BLaER1 (cell line): ENCODE results near the gene TRAPPC3L.

ENCODE experiments used
- H3K27ac ChIP-seq: shearing (Covaris generic); formaldehyde crosslinking; 2 replicates; pipeline ENCODE4 v1.8.1; 2022
- H3K27me3 ChIP-seq: shearing (Covaris generic); formaldehyde crosslinking; 2 replicates; pipeline ENCODE4 v1.8.1; 2022
- H3K36me3 ChIP-seq: shearing (Covaris generic); formaldehyde crosslinking; 2 replicates; pipeline ENCODE4 v1.8.1; 2022
- H3K4me1 ChIP-seq: shearing (Covaris generic); formaldehyde crosslinking; 2 replicates; pipeline ENCODE4 v1.8.1; 2022
- H3K4me2 ChIP-seq: shearing (Covaris generic); formaldehyde crosslinking; 2 replicates; pipeline ENCODE4 v1.8.1; 2022
- H3K4me3 ChIP-seq: shearing (Covaris generic); formaldehyde crosslinking; 2 replicates; pipeline ENCODE4 v1.8.1; 2022
- H3K9ac ChIP-seq: shearing (Covaris generic); formaldehyde crosslinking; 2 replicates; pipeline ENCODE4 v1.8.1; 2022
- H3K9me3 ChIP-seq: shearing (Covaris generic); formaldehyde crosslinking; 2 replicates; pipeline ENCODE4 v1.8.1; 2022
- H4K20me1 ChIP-seq: shearing (Covaris generic); formaldehyde crosslinking; 2 replicates; pipeline ENCODE4 v1.8.1; 2022
- Cebpa-rat ChIP-seq: shearing (Covaris generic); IDR thresholded peaks from 2 replicates; pipeline ENCODE4 v1.8.1; 2022

The TRAPPC3L gene

DNA sequence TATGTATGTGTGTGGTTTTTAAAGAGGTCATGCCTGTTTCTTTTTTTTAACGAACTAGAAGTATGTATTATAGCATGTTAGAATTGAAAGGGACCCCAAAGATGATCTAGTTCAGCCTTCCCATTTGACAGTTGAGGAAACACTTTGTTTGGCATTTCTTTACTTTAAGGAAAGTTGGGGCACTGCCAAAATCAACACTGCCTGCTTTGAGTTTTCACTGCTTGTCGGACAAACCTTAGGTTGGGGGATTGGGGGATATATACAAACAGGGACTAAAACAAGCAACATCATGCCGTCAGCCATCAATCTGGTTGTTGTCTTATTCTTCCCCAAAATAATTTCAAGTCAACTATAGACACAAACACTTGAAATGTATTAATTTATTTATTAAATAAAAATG, 98.4 kb downstream of the TRAPPC3L start:
- H3K9ac ChIP-seq, result no peak overlapping the region
- no peak overlapping the region for H3K4me2 ChIP-seq
- H3K9me3 ChIP-seq, result no peaks in the 10 kb centered on the region
- H3K36me3 ChIP-seq, result no peaks in the 10 kb centered on the region
- H3K27ac ChIP-seq, result no peak overlapping the region
- H3K4me1 ChIP-seq, result peaks cover 9% of the 10 kb centered on the region
- H3K4me3 ChIP-seq, result no peak overlapping the region
- H3K27me3 ChIP-seq, result no peaks in the 10 kb centered on the region
- H4K20me1 ChIP-seq, result no peaks in the 10 kb centered on the region
- no peak for TF ChIP-seq Cebpa-rat

DNA sequence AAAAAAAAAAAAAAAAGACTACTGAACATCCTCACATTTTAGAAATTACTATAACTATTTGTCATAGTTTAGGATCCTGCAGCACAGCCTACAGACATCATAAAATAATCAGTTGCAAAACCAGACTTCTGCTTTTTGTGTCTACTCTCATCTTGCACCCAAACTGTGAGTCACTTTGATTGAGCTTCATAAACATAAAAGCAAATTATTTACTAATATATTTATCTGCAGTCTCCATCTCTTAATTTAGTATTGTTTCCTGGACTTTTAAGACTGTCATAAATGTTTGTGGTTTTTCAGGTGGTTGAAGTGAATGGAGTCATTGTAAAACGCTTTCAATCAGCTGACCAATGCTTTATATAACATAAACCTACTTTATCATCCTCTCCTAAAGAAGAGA, 99.1 kb downstream of the TRAPPC3L start:
- no peaks in the 10 kb centered on the region for H4K20me1 ChIP-seq
- no peak overlapping the region for H3K4me2 ChIP-seq
- H3K9ac ChIP-seq, result no peak overlapping the region
- no peaks in the 10 kb centered on the region for H3K36me3 ChIP-seq
- H3K4me1 ChIP-seq, result peaks cover 7% of the 10 kb centered on the region
- H3K27ac ChIP-seq, result no peak overlapping the region
- TF ChIP-seq Cebpa-rat, result no peak
- H3K9me3 ChIP-seq, result no peaks in the 10 kb centered on the region
- no peaks in the 10 kb centered on the region for H3K27me3 ChIP-seq
- H3K4me3 ChIP-seq, result no peak overlapping the region

DNA sequence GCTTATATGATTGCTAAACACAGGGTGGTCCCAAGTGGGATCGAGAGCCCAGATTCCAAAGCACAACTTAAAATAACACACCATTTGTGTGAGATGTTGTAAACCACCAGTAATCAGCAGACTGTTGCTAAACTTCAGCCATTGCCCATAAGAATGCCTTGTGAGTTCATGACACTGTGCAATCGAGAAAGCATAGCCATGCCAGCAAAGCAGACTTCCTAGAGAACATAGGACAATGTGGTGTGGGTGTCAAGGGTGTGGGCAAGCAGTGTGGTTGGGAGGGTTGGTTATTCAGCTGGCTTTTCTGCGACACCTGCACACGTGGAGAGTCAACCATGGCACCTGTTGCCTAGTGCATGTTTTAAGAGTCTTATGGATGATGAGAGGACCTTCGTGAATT, 100.4 kb downstream of the TRAPPC3L start:
- H3K9ac ChIP-seq, result no peak overlapping the region

More for the DNA sequence above, 100.4 kb downstream of the TRAPPC3L start:
- H3K9me3 ChIP-seq, result no peaks in the 10 kb centered on the region
- H4K20me1 ChIP-seq, result no peaks in the 10 kb centered on the region
- TF ChIP-seq Cebpa-rat, result no peak
- no peak overlapping the region for H3K4me3 ChIP-seq
- no peaks in the 10 kb centered on the region for H3K36me3 ChIP-seq
- no peak overlapping the region for H3K4me2 ChIP-seq
- H3K27ac ChIP-seq, result no peak overlapping the region
- no peaks in the 10 kb centered on the region for H3K27me3 ChIP-seq
- H3K4me1 ChIP-seq, result no peaks in the 10 kb centered on the region
